Measurements from ENCODE around the gene PRSS56.

- TF ChIP-seq EP300 (IDR thresholded peaks at IDR 0.05; ENCODE audit: borderline replicate concordance) (no peak), TAF1 (IDR thresholded peaks at IDR 0.05; ENCODE audit: low read depth) (no peak), RAD21 (IDR thresholded peaks at IDR 0.05; ENCODE audit: low read depth) (no peak), USF1 (IDR thresholded peaks at IDR 0.05) (no peak), CREB1 (IDR thresholded peaks at IDR 0.05; ENCODE audit: low read depth) (no peak), TEAD4 (IDR thresholded peaks at IDR 0.05) (no peak), NFIC (IDR thresholded peaks at IDR 0.05) (no peak), CEBPB (IDR thresholded peaks at IDR 0.05) (no peak), FOXM1 (IDR thresholded peaks at IDR 0.05; ENCODE audit: borderline replicate concordance, low read depth) (no peak), TCF12 (IDR thresholded peaks at IDR 0.05; ENCODE audit: low read depth) (no peak), YY1 (IDR thresholded peaks at IDR 0.05; ENCODE audit: low read depth) (no peak), EGR1 (IDR thresholded peaks at IDR 0.05) (no peak)
- TF ChIP-seq, protein P1, sequence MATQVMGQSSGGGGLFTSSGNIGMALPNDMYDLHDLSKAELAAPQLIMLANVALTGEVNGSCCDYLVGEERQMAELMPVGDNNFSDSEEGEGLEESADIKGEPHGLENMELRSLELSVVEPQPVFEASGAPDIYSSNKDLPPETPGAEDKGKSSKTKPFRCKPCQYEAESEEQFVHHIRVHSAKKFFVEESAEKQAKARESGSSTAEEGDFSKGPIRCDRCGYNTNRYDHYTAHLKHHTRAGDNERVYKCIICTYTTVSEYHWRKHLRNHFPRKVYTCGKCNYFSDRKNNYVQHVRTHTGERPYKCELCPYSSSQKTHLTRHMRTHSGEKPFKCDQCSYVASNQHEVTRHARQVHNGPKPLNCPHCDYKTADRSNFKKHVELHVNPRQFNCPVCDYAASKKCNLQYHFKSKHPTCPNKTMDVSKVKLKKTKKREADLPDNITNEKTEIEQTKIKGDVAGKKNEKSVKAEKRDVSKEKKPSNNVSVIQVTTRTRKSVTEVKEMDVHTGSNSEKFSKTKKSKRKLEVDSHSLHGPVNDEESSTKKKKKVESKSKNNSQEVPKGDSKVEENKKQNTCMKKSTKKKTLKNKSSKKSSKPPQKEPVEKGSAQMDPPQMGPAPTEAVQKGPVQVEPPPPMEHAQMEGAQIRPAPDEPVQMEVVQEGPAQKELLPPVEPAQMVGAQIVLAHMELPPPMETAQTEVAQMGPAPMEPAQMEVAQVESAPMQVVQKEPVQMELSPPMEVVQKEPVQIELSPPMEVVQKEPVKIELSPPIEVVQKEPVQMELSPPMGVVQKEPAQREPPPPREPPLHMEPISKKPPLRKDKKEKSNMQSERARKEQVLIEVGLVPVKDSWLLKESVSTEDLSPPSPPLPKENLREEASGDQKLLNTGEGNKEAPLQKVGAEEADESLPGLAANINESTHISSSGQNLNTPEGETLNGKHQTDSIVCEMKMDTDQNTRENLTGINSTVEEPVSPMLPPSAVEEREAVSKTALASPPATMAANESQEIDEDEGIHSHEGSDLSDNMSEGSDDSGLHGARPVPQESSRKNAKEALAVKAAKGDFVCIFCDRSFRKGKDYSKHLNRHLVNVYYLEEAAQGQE (IDR thresholded peaks at IDR 0.05; ENCODE audit: low read depth), result no peak
- TF ChIP-seq, protein P2, sequence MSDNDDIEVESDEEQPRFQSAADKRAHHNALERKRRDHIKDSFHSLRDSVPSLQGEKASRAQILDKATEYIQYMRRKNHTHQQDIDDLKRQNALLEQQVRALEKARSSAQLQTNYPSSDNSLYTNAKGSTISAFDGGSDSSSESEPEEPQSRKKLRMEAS (IDR thresholded peaks at IDR 0.05), result no peak
Observed at GRCh38 chr2:232544674-232545073, 24.5 kb downstream of the PRSS56 start.
